Stromal cell of bone marrow (primary cell): ENCODE data around the gene KMT2B.

Source experiments
- DNase-seq: peaks from one replicate; pipeline ENCODE4 v3.0.0-alpha.2; 2012; ENCODE audit warnings: low read depth

KMT2B gene

GRCh38 chr19:35727053-35727955 lies 9.5 kb downstream of the KMT2B start:
- no peak for DNase-seq

DNA sequence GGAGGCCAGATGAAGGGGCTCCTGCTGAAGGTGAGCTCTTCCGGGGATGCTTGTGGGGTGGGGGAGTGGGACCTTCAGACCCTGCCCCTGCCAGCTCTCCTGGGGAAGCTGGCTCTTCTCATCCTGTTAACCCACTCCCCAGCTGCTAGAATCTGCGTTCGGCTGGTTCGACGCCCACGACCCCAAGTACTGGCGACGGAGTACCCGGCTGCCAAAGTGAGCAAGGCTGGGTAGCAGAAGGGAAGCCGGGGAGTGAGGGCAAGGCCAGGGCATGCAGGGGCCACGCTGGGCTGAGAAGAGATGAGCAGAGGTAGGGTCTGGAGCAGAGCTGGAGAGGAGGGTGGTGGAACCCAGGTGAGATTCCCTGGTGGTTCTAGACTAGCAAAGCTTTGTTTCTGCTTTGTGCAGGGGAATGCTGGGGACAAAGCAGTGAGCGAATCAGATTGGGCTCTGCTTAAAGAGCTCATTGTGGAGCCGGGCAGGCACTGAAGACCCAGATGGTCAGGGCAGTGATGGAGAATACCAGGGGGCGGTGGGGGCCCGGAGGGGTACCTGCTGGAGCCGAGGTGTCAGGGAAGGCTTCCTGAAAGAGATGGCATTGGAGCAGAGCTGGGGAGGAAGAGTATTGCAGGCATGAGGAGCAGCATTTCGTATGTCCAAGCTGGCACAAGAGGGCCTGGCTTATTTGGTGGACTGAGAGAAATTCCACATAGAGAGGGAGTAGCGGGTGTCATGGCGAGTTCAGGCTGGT lies 10.3 kb downstream of the KMT2B start:
- no peak for DNase-seq

- DNase-seq: no peak
Measured at GRCh38 chr19:35729021-35729420, 11.2 kb downstream of the KMT2B start.

GRCh38 chr19:35729763-35730162 lies 12.0 kb downstream of the KMT2B start:
- no peak for DNase-seq

GRCh38 chr19:35730326-35730725 lies 12.5 kb downstream of the KMT2B start:
- no peak for DNase-seq

DNA sequence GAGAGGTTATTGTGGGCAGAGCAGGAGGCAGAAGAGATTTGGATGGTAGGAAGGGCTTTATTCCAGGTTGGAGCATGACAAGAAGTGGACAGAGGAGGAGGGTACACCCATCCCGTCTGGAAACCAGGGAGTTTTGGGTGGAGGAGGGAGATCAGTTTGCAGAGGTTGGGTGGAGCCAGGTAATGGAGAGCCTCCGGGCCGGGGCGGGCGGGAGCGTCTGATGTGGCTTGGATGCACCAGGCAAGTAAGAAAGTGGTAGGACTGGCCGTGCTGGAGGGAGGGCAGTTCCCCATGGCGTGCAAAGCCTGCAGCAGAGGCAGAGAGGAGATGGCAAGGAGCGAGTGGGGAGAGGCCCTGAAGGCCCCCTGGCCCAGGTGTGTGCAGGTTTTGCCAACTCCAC lies 13.6 kb downstream of the KMT2B start:
- no peak for DNase-seq

DNA sequence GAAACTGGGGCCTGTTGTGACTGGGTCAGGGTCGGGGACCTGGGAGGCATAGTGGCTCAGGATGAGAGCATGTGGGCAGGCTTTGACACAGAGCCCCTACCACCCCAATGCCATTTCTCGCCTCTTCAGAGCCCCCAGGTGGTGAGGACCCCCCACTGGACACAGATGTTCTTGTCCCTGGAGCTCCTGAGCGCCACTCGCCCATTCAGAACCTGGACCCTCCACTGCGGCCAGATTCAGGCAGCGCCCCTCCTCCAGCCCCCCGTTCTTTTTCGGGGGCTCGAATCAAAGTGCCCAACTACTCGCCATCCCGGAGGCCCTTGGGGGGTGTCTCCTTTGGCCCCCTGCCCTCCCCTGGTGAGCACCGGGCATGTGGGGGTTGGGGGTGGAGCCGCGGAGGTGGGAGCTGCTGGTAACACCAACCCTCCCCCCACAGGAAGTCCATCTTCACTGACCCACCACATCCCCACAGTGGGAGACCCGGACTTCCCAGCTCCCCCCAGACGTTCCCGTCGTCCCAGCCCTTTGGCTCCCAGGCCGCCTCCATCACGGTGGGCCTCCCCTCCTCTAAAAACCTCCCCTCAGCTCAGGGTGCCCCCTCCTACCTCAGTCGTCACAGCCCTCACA lies 14.1 kb downstream of the KMT2B start:
- DNase-seq: no peak

- DNase-seq: no peak
Measured at GRCh38 chr19:35732540-35733179, 14.9 kb downstream of the KMT2B start.

- DNase-seq: no peak
Measured at GRCh38 chr19:35733180-35734125, 15.7 kb downstream of the KMT2B start.

- no peak for DNase-seq
Measured at GRCh38 chr19:35734273-35734672, 16.5 kb downstream of the KMT2B start.

DNA sequence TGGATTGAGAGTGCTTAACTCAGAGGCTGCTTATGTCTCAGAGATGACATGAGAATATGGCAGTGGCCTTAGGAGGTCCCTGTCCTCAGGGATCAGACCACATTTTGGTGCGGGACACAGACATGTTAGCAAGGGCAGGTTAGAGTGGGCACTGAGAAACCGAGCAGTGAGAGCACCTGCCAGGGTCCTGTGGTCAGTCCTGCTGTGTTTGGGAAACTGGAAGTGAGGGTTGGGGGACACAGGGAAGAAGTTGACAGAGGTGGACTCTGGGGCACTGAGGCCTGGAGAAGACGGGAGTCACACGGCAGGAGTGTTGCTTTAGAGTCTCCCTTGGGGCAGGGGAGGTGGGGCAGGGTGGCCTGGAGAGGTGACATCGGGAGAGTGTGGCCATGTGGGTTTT lies 17.1 kb downstream of the KMT2B start:
- DNase-seq: no peak

DNA sequence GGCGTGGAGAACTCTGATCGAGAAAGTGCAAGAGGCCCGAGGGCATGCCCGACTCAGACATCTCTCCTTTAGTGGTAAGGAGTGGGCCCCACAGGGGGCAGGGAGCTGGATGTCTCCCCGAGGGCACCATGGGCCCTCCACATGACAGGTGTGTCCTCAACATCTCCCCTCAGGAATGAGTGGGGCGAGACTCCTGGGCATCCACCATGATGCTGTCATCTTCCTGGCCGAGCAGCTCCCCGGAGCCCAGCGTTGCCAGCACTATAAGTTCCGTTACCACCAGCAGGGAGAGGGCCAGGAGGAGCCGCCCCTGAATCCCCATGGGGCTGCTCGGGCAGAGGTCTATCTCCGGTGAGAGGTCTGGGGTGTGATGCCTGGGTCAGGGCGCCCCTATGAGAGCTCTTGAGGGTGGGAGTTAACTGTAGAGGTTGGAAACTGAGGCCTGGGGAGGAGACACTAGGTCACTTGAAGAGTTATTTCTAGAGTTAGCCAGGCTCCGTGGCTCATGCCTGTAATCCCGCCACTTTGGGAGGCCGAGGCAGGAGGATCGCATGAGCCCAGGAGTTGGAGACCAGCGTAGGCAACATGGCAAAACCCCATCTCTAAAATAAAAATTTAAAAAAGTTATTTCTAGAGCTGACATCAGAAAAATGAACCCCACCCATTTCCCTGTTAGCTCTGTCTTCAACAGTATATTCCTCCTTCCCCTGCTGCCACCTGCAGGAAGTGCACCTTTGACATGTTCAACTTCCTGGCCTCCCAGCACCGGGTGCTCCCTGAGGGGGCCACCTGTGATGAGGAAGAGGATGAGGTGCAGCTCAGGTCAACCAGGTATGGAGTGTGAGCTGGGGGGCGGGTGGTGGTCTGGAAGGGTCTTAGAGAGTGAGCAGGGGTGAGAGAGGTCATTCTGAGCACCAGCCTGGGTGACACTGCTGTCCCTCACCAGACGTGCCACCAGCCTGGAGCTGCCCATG lies 19.4 kb downstream of the KMT2B start:
- no peak for DNase-seq

DNA sequence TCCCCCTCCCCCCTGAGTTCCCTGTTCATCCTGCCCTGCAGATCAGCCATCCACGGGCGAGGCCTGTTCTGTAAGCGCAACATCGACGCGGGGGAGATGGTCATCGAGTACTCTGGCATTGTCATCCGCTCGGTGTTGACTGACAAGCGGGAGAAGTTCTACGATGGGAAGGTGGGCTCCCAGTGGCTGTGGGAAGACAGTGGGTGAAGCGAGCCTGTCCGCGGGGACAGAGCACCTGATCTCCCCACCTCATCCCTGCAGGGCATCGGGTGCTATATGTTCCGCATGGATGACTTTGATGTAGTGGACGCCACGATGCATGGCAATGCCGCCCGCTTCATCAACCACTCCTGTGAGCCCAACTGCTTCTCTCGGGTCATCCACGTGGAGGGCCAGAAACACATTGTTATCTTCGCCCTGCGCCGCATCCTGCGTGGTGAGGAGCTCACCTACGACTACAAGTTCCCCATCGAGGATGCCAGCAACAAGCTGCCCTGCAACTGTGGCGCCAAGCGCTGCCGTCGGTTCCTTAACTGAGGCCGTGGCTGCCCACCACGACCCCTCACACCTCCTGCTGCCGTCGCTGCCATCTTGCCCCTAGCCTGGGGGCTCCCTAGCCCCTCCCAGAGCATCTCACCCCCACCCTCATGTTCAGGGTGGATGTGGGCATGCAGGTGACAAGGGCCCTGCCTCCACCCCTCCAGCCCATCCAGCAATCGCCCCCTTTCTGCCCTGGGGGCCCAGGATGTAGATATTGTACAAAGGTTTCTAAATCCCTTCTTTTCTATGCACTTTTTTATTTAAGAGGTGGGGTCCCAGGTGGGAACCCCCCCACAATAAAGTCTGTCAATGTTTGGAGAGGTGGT lies 20.5 kb downstream of the KMT2B start:
- no peak for DNase-seq

GRCh38 chr19:35738887-35739229 lies 21.1 kb downstream of the KMT2B start:
- DNase-seq: no peak

- DNase-seq: no peak
Measured at GRCh38 chr19:35739275-35740107, 21.7 kb downstream of the KMT2B start.

GRCh38 chr19:35740108-35740422 lies 22.3 kb downstream of the KMT2B start:
- DNase-seq: no peak

- peak; percentile 95 for DNase-seq
Measured at GRCh38 chr19:35740423-35741202, 22.8 kb downstream of the KMT2B start.

DNA sequence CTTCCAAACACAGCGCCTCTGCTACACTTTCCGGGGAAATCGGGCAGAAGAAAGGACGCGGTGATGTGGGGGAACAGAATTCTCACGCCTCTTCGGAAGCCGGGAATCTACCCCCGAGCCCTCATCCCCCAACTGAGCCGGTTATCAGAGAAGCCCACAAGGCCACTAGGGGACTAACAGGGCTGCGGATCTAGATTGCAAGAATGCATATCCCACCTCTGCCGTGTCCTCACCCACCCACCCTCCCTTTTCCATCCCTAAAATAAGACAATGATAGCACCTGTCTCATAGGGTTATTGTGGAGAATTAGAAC lies 23.4 kb downstream of the KMT2B start:
- no peak for DNase-seq
